Glomerular visceral epithelial cell (primary cell): ENCODE measurements around the gene ZNF385B.
A peak's percentile ranks its signal among the peaks of the same experiment; 100 is the strongest.
"Not testable (repeated sequence)": the region's sequence is repeated elsewhere in the genome, so short reads cannot be mapped to it uniquely, and the experiment has no call there.

ENCODE experiments used
- DNase-seq: peaks from one replicate; pipeline ENCODE4 v3.0.0-alpha.2; 2016; ENCODE audit errors: extremely low spot score

ZNF385B gene

GRCh38 chr2:179802051-179802882 is 59.1 kb downstream of the ZNF385B start:
- DNase-seq: no peak

- DNase-seq: no peak
These were observed 60.6 kb downstream of the ZNF385B start for GRCh38 chr2:179800776-179801175.

GRCh38 chr2:179796213-179797007 is 65.0 kb downstream of the ZNF385B start:
- no peak for DNase-seq

GRCh38 chr2:179793902-179794301 is 67.5 kb downstream of the ZNF385B start:
- DNase-seq: no peak

GRCh38 chr2:179793238-179793637 is 68.2 kb downstream of the ZNF385B start:
- DNase-seq: no peak

- DNase-seq: no peak
These were observed 70.9 kb downstream of the ZNF385B start for GRCh38 chr2:179790235-179791217.

- no peak for DNase-seq
These were observed 73.3 kb downstream of the ZNF385B start for GRCh38 chr2:179788104-179788503.

- DNase-seq: no peak
These were observed 73.8 kb downstream of the ZNF385B start for GRCh38 chr2:179787601-179788000.

- DNase-seq: no peak
These were observed 75.5 kb downstream of the ZNF385B start for GRCh38 chr2:179785902-179786301.

- DNase-seq: not testable (repeated sequence)
These were observed 79.1 kb downstream of the ZNF385B start for GRCh38 chr2:179782346-179782745.

GRCh38 chr2:179773986-179774385 is 87.4 kb downstream of the ZNF385B start:
- DNase-seq: no peak

GRCh38 chr2:179772346-179772745 is 89.1 kb downstream of the ZNF385B start:
- no peak for DNase-seq

- DNase-seq: no peak
These were observed 89.6 kb downstream of the ZNF385B start for GRCh38 chr2:179771791-179772190.

GRCh38 chr2:179770029-179770428 is 91.4 kb downstream of the ZNF385B start:
- DNase-seq: no peak

- DNase-seq: no peak
These were observed 92.1 kb downstream of the ZNF385B start for GRCh38 chr2:179769323-179769722.

GRCh38 chr2:179768765-179769164 is 92.6 kb downstream of the ZNF385B start:
- no peak for DNase-seq

- no peak for DNase-seq
These were observed 95.7 kb downstream of the ZNF385B start for GRCh38 chr2:179765666-179766065.

- no peak for DNase-seq
These were observed 96.7 kb downstream of the ZNF385B start for GRCh38 chr2:179764710-179765109.

GRCh38 chr2:179758636-179759035 is 102.8 kb downstream of the ZNF385B start:
- DNase-seq: no peak

GRCh38 chr2:179751163-179751809 is 110.1 kb downstream of the ZNF385B start:
- DNase-seq: peak; percentile 35

GRCh38 chr2:179749210-179749609 is 112.2 kb downstream of the ZNF385B start:
- peak; percentile 73 for DNase-seq
